Esophagus muscularis mucosa (tissue), 3 donors: Measurements from ENCODE around the gene HMX3.

Experiments used
- CTCF ChIP-seq, 3 experiments: fragments of 200-600 bp in 2 of 3; fragments of 450-650 bp in 1 of 3; sonication (generic) in 2 of 3; IDR thresholded peaks; one replicate each; pipeline ENCODE4 v1.5.1; 2017 to 2019; ENCODE audit warnings: antibody characterized with exemption in 3 of 3, mild to moderate bottlenecking in 2 of 3, moderate library complexity in 1 of 3
- POLR2A ChIP-seq: fragments of 450-650 bp; IDR thresholded peaks from one replicate; pipeline ENCODE4 v1.6.1; 2017; ENCODE audit warnings: antibody characterized with exemption, moderate library complexity, mild to moderate bottlenecking, low read depth
- POLR2AphosphoS5 ChIP-seq, 2 donors: sonication (generic); formaldehyde crosslinking; IDR thresholded peaks; one replicate each; pipeline ENCODE4 v1.6.1; 2017; ENCODE audit warnings: antibody characterized with exemption in 2 of 2

- TF ChIP-seq POLR2A (no peak), CTCF (IDR thresholded peaks at IDR 0.05) (no peak), POLR2AphosphoS5 (IDR thresholded peaks at IDR 0.05) (no peak)
Measured at GRCh38 chr10:123150986-123151736, 15.4 kb downstream of the HMX3 start.
